ENCODE data around the gene SYNGR1.

The SYNGR1 gene

GRCh38 chr22:39374191-39374590 lies 24.4 kb downstream of the SYNGR1 start:
- TF ChIP-seq CTCF (conservative IDR thresholded peaks at IDR 0.05; ENCODE audit: control insufficient read depth, insufficient read depth, low read depth, low read length): no peak
- no peak for DNase-seq (ENCODE audit: low read depth)
- H3K4me3 ChIP-seq (ENCODE audit: control insufficient read depth, low read depth, low read length): no peak overlapping the region

- no peak for DNase-seq (ENCODE audit: low read depth)
- no peak overlapping the region for H3K4me3 ChIP-seq (ENCODE audit: control insufficient read depth, low read depth, low read length)
- TF ChIP-seq CTCF (conservative IDR thresholded peaks at IDR 0.05; ENCODE audit: control insufficient read depth, insufficient read depth, low read depth, low read length): no peak
These were observed 25.0 kb downstream of the SYNGR1 start for GRCh38 chr22:39374801-39375200.

- no peak for TF ChIP-seq CTCF (conservative IDR thresholded peaks at IDR 0.05; ENCODE audit: control insufficient read depth, insufficient read depth, low read depth, low read length)
- H3K4me3 ChIP-seq (ENCODE audit: control insufficient read depth, low read depth, low read length): no peak overlapping the region
- DNase-seq (ENCODE audit: low read depth): no peak
These were observed 25.9 kb downstream of the SYNGR1 start for GRCh38 chr22:39375646-39376045.

- no peak for DNase-seq (ENCODE audit: low read depth)
- TF ChIP-seq CTCF (conservative IDR thresholded peaks at IDR 0.05; ENCODE audit: control insufficient read depth, insufficient read depth, low read depth, low read length): no peak
- no peak overlapping the region for H3K4me3 ChIP-seq (ENCODE audit: control insufficient read depth, low read depth, low read length)
These were observed 30.3 kb downstream of the SYNGR1 start for GRCh38 chr22:39379756-39380730.

- TF ChIP-seq CTCF (conservative IDR thresholded peaks at IDR 0.05; ENCODE audit: control insufficient read depth, insufficient read depth, low read depth, low read length): no peak
- no peak for DNase-seq (ENCODE audit: low read depth)
- H3K4me3 ChIP-seq (ENCODE audit: control insufficient read depth, low read depth, low read length): no peak overlapping the region
These were observed 31.4 kb downstream of the SYNGR1 start for GRCh38 chr22:39381009-39381755.

GRCh38 chr22:39381930-39382329 lies 32.1 kb downstream of the SYNGR1 start:
- H3K4me3 ChIP-seq (ENCODE audit: control insufficient read depth, low read depth, low read length): no peak overlapping the region
- no peak for TF ChIP-seq CTCF (conservative IDR thresholded peaks at IDR 0.05; ENCODE audit: control insufficient read depth, insufficient read depth, low read depth, low read length)
- DNase-seq (ENCODE audit: low read depth): no peak
